GM18498 (cell line): ENCODE results near the gene ENG.

Experiments used
- ATAC-seq: cut with Tn5 transposase; IDR thresholded peaks from one replicate; pipeline ENCODE4 v1.9.1; 2021; ENCODE audit warnings: mild to moderate bottlenecking, moderate library complexity; ENCODE audit not compliant: unreplicated experiment

The ENG gene

DNA sequence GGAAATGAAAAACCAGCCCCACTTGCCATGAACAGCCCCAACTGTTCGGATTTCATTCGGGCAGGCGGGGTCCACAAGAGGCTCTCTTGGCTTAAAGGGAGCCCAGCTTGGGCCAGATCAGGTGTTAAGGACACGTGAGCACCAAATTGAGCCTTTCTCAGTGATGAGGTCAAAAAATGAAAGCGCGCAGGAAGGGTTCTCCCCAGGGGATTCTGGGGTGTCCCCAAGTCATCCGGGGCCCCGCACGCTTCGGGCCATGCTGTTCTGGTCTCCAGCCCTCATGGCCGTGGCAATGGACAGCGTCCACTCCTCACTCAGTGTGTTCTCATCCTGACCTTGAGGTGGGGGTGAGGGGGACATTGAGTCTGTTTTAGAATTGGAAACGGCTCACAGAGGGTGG lies 12.1 kb upstream of the ENG start:
- no peak for ATAC-seq

DNA sequence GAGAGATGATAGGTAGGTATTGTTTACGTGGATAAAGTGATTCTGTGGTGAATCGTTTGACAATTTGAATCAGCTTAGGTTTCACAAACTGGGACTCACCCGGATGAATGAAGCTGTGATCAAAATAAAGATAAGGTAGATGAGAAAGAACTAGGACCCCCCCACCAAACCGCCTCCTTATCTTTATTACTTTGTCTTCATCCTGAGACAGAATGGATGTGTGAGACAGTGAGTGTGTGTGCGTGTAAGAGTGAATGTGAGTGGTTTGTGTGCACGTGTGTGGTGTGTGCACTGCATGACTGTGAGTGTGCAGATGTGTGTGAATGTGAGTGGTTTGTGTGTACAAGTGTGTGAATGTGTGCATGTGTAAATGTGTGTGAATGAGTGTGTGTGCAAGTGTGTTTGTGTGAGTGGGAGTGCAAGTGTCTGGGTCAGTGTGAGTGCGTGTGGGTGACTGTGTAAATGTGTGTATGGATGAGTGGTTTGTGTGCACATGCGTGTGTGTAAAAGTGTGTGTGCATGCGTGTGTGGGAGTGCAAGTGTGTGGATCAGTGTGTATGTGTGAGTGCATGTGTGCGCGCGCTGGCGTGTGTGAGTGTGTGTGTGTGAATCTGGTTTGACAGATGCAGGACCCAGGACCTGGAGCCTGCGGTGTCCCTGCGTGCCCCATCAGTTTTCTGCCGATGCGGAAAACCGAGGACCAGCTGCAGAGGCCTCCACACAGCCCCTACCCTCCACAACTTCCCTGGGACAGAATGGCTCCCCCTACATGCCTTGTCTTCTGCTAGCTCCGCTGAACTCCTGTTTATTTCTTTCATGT lies 11.4 kb upstream of the ENG start:
- no peak for ATAC-seq

- no peak for ATAC-seq
Measured at GRCh38 chr9:127863191-127863621, 8.7 kb upstream of the ENG start.

GRCh38 chr9:127862075-127863011 lies 7.9 kb upstream of the ENG start:
- no peak for ATAC-seq

GRCh38 chr9:127860779-127861178 lies 6.3 kb upstream of the ENG start:
- ATAC-seq, result no peak

DNA sequence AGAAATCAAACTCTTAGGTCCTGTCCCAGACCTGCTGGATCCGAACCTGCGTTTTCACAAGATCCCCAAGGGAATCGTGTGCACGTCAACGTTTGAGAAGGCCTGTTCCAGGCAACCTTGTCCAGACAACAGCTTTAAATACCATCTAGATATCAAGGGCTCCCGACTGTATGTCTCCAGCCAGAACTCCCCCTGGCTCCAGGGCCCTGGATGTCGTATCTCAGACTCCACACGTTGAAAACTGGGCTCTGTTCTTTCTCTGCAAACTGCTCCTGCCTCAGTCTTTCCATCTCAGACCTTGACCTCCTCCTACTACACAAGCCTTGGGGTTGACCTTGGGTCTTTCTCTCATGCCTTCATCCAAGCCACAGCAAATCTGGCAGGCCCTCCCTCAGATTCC lies 5.8 kb upstream of the ENG start:
- ATAC-seq, result no peak

DNA sequence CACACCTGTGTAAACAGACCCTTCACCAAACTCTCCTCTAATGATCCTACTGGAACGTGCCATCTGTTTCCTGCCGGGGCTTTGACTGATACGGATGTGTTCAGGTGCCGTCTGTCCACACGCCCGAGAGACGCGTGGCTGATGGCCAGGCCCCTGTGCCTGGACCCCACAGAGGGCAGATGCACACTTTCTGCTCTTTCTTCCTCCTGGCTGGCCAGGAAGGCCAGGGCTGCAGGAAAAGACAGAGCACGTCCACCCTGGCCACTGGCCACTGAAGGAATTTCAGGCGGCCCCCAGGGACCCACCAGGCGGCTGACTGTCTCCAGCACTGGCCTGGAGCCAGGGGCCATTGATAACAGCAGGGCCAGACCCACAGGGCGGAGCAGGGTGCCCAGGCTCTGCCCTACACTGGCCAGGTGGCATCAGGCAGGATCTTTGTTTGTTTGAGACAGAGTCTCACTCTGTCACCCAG lies 3.6 kb upstream of the ENG start:
- no peak for ATAC-seq

GRCh38 chr9:127857278-127857677 lies 2.8 kb upstream of the ENG start:
- no peak for ATAC-seq

GRCh38 chr9:127856729-127857116 lies 2.3 kb upstream of the ENG start:
- no peak for ATAC-seq

DNA sequence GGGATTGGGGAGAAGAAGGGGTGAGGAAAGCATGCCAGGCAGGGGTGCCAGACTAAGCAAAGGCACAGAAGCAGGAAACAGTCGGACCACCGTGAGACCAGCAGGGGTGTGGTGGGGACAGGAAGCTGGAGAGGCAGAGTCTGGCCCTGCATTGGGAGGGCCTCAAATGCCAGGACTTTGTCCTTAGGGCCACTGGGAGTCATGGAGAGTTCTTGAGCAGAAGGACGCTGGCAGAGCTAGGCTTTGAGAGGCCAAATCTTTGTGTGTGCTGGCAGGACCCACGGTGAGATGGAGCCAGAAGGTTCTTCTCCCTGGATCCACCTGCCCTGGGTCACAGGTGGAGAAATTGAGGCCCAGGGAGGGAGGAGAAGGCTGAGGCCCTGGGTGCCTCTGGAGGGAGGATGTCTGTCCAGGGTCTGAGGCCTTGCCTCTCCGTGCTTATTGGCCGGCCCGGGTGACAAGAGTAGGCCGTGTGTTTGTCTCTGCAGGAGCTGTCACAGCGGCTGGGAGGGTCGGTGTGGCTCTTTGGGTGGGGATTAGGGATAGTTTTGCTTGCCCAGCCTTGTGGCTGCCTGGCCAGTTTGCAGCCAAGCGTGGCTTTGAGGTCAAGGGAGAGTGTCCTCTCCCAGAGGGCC lies 1.8 kb upstream of the ENG start:
- no peak for ATAC-seq

DNA sequence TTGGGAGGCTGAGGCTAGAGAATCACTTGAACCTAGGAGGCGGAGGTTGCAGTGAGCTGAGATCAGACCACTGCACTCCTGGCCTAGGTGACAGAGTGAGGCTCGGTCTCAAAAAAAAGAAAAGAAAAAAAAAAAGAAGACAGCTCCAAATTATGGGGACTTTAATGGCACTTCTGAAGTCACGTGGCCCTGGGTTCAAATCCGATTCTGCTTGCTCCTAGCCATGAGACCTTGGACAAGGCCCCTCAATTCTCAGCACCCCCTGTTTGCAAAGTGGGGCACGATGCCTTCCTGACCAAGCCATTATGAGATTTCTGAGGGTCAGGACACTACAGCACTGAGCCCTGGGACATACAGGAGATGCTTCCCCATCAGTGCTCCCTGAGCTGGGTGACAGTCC lies 1.1 kb upstream of the ENG start:
- no peak for ATAC-seq

DNA sequence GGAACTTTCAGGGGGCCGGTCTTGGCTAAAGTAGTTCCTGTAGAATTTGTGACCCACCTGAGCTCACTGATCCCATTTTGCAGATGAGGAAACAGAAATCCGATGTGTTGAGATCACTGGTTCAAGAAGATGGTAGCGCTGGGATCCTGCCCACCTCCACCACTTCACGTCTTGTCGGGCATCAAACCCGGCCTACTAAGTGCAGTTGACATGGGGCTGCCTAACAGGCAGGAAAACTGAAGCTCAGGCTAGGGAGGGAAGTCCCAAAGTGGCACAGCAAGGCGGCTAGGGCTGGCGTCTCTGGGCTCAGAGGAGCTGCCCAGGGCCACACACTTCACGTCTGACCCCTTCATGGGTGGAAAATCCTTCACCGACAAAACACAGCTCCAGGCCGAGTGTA lies 502 bp upstream of the ENG start:
- ATAC-seq, result no peak

DNA sequence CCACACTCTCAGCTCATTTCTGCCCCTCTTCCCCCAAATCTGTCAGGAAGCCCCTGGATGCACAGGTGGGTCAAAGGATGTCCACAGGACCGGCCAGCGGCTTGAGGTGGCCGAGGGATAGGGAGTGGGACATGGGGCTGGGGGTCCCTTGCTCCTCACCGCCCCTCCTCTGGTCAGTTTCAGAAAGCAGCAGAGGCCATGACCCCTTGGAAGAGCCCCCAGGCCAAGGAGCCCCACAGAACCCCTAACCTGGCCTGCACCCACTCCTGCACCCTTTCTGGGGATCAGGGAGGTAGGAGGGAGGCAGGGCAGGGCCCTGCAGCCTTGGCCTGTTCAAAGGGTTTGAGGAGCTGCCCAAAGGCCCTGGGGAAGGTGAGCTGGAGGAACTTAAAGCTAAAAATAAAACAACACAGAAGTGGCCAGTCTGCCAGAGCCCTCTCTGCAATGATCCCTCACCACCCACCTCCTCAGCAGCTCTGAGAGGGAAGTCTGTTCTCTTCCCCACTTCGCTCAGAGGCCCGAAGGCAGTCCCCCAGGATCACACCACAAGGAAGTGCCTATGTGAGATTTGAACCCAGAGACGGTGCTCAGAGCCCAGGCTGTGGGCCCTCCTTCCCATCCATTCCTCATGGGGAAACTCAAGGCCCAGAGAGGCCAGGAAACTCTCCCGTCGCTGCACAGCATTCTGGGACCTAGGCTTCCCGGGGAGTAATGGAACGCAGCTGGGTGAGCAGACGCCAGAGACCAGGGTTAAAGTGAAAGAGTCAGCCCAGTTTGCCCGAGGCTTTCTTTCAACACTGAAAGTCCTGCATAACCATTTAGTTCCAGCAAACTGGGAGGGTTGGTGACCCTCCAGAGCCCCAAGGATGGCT lies 910 bp downstream of the ENG start:
- ATAC-seq, result no peak

- no peak for ATAC-seq
Measured at GRCh38 chr9:127852829-127853228, 1.6 kb downstream of the ENG start.

- ATAC-seq, result no peak
Measured at GRCh38 chr9:127850286-127850830, 4.1 kb downstream of the ENG start.

DNA sequence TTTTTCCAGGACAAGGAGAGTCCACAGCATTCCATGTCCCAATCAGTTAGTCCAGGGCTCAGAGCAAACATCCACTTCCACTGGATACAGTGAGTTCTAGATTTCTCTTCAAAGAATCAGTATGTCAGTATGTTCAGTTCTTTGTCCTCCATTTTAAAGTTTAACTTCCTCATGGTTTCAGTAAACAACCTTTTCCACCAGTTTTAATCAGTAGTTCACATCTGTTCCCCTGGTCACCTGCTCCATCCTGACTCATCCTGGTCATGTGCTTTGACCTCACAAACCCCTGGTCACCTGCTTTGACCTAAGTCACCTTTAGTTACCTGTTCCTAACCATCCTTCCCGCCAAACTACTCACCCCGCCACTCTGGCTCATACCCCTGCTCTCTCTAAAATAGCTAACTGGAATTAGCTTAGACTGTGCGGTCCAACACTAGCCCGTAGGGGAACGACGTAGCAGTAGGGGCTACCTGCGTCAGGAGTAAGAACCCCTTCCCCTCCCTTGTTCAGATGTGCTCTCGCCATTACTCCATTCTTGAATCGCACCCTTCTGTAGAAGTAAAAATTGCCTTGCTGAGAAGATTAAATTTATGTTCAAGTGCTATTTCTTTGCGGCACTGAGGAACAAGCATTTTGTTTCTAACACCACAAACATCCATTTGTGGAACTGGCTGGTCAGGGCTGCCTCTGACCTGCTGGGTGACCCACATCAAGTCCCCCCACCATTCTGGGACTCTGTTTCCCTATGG lies 5.5 kb downstream of the ENG start:
- no peak for ATAC-seq

GRCh38 chr9:127847833-127848755 lies 6.4 kb downstream of the ENG start:
- ATAC-seq, result no peak

DNA sequence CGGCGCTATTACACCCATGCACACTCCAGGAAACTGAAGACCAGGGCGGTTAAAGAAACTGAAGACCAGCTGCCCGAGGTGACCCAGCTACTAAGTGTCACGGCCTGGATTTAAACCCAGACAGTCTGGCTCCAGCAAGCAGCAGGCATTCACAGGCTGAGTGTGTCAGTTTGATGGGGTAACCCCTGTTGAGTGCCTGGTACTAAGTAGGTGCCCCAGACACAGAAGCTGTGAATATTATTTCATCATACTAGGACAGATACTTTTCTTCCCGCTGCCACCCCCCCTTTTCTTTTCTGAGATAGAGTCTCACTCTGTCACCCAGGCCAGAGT lies 7.3 kb downstream of the ENG start:
- ATAC-seq, result no peak
